SIG-M5 treated with dmso at 0.1 percent for 504 hours (cell line): ENCODE measurements around the gene RPRD2.
"Not testable (repeated sequence)": the region's sequence is repeated elsewhere in the genome, so short reads cannot be mapped to it uniquely, and the experiment has no call there.

ENCODE experiments used
- DNase-seq: peaks from one replicate; lab custom pipeline; 2025; ENCODE audit not compliant: unreplicated experiment; lab: John Stamatoyannopoulos, UW

Gene RPRD2

DNA sequence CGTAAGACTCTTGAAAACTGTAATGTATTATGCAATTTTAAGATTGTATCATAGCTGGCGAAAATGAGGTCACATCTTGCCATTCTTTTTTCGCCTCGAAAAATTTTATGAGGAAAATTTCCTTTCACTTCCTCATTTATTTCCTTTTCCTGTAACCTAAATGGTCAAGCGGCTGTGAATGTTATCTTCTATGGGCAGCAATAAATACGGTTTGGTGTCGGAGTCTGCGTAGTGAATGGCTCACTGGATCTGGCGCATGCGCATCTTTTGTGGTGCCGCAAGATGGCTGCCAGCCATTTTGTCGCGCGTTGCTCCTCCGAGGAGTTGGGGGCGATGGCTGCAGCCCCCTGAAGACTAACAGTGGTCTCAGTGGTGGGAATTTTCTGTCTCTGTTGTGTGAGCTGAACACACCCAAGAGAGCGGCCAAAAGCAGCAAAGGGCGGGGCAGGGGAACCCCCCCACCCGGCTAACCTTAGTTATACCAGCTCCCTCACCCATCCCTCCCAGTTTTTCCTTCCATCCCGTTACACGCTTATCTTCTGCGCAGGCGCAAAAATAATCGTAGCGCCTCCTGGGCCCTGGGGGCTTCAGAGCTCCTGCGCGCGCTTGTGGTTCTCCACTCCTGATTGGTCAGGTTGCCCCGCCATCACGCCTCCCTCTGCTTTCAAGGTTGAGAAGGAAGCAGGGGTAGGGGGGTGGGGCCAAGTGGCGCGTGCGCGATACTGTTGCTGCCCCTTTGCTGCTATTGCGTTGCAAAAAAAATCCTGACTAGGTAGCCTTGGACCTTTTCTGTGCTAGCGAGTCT lies at the start of gene RPRD2:
Gene RPRD2, plus strand, starts transcription at position 722 of the 805 bp plus-strand sequence. CDS start 568 bp downstream, outside the sequence.
- peak; percentile 100 for DNase-seq

DNA sequence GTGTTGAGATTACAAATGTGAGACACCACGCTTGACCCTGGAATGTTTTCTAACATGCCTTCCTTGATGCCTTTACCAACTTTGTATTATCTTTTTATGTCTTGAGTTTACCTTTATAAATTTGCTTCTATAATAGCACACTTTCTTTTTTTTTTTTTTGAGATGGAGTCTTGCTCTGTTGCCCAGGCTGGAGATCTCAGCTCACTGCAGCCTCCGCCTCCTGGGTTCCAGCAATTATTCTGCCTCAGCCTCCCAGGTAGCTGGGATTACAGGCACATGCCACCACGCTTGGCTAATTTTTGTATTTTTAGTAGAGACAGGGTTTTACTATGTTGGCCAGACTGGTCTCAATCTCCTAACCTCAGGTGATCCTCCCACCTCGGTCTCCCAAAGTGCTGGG lies 49.3 kb upstream of the RPRD2 start:
- DNase-seq = not testable (repeated sequence)

DNA sequence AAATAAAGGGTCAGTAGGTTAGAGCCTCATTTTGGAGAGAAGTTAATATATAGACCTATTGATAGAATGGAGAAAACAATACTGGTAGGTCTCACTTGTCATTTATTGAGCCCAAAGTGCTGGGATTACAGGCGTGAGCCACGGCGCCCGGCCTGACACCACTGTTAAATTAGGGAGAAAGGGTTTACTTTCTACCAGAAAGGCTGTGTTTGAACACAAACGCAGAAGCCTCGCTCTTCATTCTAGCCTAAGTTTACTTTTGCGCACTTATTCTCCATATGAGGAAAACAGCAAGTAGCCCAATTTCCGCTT lies 43.3 kb upstream of the RPRD2 start:
- no peak for DNase-seq

DNA sequence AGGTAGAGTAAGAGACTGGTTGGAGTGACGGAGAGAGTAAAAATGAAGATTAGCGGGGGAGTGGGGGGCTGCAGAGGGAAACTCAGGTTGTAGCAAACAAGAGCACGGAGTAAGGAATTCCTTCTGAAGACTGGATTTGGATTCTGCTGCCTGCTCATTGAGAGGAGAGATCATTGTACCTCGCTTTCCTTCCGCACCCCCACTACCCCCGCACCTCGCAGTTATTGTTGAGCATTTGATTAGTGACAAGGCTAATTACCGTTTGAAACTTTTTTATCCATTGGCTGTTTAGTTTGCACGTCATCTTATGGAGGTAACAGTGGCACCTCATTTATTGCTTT lies 42.2 kb upstream of the RPRD2 start:
- DNase-seq = peak; percentile 53

DNA sequence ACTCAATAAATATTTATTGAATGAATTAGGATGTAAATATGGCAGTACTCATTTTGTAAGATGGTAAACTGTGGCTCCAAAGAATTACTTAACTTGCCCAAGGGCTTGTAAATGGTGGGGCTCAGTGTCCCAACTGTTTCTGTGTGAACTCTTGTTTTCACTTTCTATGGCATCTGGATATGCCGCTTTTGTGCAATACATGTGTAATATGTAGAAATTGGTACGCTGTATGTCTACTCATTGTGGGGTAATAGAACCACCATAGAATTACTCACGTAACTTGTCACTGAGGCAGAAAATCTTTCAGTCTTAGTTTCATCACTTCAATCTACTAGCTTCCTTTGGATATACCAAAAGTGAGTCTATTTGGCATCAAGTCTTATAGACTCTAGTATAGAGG lies 41.6 kb upstream of the RPRD2 start:
- peak; percentile 98 for DNase-seq

DNA sequence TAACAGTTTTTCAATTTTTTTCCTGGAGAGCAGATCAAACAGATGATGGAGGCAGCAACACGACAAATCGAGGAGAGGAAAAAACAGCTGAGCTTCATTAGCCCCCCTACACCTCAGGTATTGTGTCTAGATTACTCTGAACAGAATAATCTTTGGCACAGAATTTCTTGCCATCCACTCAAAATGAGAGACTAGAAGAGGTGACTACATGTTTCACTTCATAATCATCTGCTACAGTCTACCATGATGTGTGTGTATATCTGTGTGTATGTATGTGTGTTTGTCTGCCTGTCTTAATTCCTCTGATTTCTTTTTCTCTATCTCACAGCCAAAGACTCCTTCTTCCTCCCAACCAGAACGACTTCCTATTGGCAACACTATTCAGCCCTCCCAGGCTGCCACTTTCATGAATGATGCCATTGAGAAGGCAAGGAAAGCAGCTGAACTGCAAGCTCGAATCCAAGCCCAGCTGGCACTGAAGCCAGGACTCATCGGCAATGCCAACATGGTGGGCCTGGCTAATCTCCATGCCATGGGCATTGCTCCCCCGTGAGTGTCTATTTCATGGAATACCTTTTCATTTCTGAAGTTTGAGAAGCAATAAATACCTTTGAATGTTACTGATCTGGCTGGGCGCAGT lies 31.2 kb upstream of the RPRD2 start:
- no peak for DNase-seq

DNA sequence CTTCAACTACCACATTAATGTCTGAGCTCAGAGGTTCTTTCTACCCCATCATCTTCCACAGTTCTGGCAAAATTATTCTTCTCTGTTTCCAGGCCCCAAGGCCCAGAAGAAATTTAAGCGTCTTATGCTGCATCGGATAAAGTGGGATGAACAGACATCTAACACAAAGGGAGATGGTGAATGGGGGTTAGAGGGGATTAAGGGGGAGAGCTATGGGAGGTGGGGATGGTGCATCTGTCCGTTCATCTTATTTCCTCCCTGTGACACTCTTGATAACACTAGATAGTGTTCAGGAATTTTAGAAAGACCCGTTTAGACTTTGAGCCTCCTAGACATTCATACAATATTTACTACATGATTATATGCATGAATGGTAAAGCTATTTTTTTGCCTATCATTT lies 17.6 kb upstream of the RPRD2 start:
- DNase-seq = no peak

DNA sequence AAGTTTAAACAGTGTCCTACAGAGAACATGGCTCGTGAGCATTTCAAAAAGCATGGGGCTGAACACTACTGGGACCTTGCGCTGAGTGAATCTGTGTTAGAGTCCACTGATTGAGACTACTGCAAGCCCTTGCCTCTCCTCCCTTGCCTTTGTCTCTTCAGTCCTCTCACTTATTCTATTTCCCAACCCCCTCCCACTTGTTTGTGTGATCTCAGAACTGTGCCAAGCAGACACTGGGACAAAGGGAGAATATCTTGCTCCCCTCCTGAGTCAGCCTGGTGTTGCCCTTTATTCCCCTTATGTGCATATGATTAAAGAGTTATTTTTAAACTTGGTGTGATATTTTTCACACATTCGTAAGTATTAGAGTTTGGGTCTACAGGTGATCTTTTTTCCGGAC lies 11.1 kb upstream of the RPRD2 start:
- DNase-seq = no peak

DNA sequence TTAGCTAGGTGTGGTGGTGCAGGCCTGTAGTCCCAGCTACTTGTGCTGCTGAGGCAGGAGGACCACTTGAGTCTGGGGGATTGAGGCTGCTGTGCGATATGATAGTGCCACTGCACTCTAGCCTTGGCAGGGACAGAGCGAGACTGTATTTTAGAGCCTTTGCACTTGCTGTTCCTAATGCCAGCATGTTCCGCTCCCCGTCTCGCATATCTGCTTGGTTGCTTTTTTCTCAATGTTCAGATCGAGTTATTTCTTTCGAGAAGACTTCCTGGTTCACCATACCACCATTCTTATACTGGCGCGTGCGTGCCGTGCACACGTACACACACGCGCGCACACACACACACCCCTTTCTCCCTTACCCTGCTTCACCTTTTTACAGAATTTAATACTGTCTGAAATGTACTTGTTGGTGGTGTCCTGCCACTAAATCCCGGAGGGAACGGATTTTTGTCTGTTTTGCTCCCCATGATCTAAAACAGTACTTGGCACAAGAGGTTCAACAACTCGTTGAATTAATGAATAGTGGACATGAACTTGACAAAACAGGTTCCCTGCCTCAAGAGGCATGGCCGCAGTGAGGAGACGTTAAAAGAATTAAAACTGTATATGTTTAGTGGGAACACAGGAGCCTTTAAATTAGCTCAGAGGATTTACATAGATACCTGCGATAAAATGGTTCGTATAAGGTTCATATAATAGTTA lies 1.1 kb upstream of the RPRD2 start:
- DNase-seq = no peak

DNA sequence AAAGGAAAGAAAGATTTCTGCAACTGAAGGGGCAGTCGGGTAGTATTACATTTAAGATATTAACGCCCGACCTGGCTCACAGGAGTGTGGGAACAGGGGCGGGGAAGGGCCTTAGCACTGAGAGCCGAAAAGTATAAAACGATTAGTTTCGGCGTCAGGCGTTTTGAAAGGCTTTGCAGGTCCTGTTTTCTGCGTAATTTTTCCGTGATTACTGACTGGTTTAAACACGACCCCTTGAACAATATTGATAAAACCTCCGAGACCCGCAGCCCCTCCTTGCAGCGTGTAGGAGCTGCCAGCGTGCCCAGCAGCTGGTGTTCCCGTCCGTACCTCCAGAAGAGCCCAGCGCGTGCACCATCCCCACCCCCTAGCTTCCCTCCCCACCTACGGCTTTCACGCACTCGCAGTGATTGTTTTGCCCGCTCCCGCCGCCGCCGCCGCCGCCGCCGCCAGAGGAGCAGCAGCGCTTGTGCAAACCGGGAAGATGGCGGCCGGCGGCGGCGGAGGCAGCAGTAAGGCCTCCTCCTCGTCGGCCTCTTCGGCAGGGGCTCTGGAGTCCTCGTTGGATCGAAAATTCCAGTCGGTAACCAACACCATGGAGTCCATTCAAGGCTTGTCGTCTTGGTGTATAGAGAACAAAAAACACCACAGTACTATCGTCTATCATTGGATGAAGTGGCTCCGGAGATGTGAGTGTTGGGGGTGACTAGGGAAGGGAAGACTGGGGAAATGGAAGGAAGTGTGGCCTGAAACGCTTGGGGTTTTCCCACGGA lies 470 bp downstream of the RPRD2 start:
- DNase-seq = peak; percentile 71

DNA sequence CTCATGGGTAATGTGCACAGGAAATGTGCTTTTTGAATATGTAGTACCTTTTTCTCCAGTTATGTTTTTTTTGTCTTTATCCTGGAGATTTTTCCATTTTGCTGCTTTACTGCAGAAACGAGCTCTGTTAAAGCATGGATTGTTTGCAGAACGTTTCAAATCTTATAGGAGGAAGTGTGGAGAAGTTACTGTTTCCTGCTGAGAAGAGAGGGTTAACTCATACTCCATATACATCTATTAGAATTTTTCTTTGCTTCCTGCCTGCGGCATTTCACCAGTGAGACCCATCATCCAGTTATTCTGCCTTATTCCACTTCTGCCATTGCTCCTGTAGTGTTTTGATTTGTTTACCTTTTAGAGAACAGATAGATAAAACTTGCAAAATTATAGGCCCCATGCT lies 2.0 kb downstream of the RPRD2 start:
- peak; percentile 71 for DNase-seq

DNA sequence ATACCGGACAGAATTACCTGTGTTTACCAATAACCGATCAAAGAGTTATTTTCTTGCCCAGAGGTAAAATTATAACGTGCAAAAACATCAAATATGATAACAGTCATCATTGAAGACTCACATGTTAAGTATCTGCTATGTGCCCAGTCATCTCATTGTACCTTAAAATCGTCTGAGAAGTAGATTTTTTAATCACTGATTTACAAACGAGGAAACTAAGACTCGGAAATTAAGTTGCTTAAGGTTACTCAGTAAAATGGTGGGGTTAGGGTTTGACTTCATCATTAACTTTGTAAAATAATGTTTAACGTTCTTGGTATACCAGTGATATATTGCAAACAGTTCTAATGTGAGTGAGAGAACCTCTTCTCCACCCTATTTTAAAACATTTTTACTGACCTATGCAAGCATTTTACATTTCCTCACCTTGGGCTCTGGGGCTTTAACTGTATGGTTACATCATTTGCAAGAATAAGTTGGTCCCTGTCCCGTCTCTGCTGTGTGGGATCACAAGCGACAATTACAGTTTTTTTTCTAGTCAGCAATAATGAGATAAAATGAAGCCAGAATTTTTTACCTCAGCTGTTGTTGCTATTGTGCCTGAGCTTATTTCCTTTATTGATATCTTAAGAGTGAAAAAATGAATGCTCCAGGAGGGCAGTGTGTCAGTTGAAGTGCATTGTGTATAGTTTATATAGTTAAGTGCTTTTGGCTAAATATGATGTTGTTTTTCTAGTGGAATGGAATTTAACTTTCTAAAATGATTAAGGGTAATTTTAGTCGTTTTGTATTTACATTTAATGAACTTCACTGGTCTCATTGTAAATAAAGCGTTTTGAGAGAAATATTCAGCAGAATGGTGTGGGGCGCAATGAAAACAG lies 2.7 kb downstream of the RPRD2 start:
- peak; percentile 49 for DNase-seq

DNA sequence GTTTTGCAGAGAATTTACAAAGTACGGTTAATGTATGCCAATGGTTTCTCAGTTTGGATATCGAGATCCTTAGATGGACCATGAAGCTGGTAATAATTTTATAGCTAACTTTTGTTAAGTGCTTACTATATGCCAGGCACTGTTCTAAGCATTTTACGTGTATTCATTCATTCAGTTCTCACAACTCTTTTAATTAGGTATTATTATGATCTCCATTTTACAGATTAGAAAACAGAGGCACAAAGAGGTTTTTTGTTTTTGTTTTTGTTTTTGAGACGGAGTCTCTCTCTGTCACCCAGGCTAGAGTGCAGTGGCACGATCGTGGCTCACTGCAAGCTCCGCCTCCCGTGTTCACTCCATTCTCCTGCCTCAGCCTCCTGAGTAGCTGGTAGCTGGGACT lies 7.2 kb downstream of the RPRD2 start:
- DNase-seq = no peak

DNA sequence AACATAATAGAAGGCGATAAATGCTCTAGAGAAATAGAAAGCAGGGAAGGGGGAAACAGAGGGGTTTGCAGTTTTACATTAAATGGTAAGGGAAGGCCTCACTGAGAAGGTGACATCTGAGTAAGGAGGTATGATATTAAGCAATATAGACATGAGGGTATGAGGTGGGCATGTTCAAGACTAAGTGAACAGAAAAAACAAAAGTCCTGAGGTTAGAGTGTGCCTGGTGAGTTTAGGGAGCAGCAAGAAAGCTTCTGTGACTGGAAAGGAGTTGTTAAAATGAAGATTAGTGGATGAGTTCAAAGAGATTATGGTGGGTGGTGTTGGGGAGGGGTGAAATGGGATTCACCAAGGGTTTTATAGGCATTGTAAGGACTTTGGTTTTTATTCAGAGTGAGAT lies 8.6 kb downstream of the RPRD2 start:
- no peak for DNase-seq

DNA sequence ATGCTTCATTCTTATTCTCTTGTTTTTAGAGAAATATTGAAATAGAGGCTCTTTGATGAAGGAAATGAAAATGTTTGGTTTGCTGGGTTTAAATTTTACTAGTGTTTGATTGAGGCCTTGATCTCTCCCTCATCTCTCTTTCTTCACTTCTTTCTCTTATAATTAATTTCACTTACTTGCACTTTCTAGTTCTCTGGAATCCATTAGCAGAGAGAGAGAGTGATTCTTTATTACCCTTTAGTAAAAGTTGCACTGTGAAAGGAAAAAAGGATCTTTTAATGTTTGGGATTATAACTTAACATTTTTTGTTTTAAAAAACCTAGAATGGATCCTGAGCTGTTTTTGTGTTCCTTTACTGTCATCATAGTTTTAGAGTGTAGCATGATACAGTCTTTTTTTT lies 12.2 kb downstream of the RPRD2 start:
- no peak for DNase-seq

DNA sequence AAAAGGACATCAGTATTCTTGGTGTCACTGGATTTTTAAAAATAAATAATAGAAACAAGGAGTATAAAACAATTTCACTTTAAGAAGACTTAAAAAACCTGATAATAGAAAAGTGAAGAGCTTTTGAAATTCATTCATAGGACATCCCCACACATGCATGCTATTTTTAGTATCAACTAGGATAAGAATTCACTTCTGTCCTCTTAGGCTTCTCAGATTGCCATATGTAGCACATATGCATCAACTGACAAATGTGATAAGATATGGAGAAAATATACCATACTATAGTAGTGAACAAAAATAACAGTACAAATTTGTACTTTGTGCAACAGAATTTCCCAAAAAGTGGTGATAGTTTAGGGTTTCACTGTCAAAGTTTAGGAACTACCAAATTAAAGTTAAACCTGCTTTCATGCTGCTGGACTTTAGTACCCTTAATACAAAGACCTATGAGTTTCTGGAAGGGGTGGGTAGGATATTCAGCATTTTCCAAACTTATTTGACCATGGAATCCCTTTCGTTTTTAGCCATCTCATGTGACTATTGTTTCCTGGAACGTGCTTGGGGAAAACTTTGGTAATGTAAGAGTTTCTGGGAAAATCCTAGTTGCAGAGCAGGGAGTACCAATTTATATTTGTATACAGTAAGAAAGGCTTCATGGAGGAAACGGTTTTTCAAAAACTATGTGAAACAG lies 19.8 kb downstream of the RPRD2 start:
- no peak for DNase-seq

DNA sequence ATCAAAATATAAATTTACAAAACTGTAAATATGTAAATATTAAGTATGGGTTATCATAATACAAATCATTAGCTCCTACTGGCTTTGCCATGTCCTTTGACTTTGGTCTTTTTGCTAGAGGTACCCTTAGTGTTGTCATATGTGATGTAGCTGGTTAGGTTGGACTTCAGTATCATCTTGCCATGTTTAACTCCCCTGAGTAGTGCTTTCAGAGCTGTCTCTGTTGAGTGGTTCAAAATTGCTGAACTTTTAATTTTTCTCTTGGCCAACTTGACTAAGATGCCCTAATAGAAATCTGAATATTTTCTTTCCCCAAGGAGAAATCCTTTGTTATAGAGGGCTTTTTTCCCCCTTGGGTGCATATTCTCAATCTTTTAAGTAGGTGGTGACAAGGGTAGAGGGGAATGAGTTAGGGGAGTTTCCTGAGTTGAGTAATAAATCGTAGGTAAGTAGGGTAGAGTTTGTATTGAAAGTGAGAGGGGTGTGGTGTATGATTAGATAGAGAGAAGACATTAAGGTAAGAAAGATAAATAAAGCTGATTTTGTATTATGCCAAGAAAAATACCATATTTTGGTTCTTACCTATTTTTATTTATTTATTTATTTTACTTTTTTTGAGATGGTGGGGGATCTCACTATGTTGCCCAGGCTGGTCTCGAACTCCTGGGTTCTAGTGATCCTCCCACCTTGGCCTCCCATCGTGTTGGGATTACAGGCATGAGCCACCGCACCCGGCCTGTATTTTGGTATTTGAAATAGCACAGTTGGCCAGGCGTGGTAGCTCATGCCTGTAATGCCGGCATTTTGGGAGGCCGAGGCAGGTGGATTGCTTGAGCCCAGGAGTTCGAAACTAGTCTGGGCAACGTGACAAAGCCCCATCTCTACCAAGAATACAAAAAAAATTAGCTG lies 21.8 kb downstream of the RPRD2 start:
- no peak for DNase-seq

DNA sequence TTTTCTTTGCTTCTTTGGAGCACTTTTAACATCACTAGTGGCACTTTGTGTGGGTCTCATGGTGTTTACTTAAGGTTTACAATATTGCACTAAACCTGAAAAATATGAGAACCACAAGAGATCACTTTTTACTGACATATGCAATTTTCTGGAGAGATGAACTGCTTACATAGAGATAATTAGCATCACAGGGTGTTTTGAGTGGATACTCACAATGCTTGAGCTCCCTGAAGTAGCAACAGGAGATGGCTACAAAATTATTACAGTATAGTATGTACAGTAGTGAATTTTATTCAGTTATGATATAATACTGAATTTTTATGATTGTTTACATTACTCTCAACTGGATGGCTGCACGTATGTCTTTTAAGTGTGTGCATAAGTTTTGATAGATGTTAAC lies 22.6 kb downstream of the RPRD2 start:
- no peak for DNase-seq

DNA sequence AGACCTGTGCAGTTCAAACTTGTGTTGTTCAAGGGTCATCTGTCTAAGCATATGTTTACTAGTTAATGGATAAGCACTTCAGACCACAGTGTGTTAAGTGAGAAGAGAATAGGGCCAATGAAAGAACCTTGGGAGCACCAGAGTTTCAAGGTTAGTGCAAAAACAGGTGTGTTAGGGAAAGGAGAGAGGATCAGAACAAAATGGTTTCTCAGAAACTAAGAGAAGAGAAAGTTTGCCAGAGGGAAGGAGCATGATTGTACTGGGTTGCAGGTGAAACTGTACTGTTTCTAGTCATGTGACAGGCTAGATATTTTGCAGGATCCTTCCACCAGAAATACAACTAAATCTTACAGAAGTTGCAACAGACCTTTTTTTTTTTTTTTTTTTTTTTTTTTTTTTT lies 23.3 kb downstream of the RPRD2 start:
- DNase-seq = peak; percentile 26
